Epithelial cell of esophagus (primary cell): Measurements from ENCODE around the gene IL18.

Experiments used
- DNase-seq: peaks from one replicate; pipeline ENCODE4 v3.0.0; 2010; ENCODE audit warnings: low read depth
- H3K4me3 ChIP-seq: 2 replicates; pipeline ENCODE4 v1.5.1; 2011; ENCODE audit warnings: mild to moderate bottlenecking, low read length, control low read depth
- CTCF ChIP-seq: IDR thresholded peaks from 2 replicates; pipeline ENCODE4 v1.5.1; 2011; ENCODE audit warnings: low read depth, mild to moderate bottlenecking, low read length, control low read depth, inconsistent platforms; ENCODE audit not compliant: insufficient read depth; ENCODE audit errors: missing control alignments

The IL18 gene

GRCh38 chr11:112178936-112179335 lies 15.0 kb upstream of the IL18 start:
- TF ChIP-seq CTCF = no peak
- DNase-seq = no peak
- no peak overlapping the region for H3K4me3 ChIP-seq

DNA sequence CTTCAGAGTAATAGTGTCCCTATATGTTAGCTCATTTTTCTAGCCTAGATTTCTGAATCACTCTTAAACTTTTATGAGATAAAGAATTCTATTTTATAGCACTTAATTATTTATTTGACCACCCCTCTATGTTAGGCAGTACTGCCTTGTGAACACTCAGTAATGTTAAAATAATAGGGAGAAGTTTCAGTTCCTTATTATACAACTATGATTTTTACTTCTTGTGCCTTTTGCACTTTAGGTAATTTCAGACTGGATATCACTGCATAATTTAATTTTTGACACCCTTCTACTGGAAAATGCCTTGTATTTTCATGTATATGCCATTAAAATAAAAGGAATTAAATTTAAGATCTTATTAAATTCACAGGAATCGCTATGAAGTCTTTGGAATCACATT lies 14.5 kb upstream of the IL18 start:
- no peak for TF ChIP-seq CTCF
- DNase-seq = no peak
- no peak overlapping the region for H3K4me3 ChIP-seq

DNA sequence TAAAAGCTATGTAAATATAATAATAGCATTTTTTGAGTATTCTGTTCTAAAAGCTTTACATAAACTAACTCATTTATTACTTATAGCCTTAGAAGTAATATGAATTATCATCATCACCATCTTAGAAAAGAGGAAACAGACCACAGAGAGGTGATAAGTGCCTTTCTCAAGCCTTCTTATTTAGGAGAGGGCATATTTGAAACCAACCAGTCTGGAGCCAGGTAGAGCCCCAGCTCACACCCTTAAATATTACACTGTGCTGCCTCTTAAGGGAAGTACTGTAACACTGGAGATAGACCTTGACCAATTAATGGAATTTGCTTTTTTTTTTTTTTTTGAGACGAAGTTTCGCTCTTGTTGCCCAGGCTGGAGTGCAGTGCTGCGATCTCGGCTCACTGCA lies 13.7 kb upstream of the IL18 start:
- no peak for DNase-seq
- no peak overlapping the region for H3K4me3 ChIP-seq
- TF ChIP-seq CTCF = no peak

DNA sequence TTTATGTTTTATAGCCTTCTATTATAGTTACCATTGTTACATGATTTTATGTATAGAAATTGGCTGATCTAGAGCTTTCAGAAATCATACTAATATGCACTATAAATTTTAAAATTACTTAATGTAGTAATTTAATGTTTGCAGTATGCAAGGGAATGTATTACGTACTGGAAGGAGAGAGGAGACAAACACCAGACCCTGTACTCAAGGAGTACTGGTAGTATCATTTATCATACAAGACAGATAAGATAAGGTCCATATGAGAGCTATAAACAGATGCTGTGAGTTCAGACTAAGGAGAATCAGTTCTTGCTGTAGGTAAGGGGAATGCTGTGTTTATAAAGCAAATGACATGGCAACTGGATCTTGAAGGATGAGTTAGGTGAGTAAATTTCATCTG lies 12.2 kb upstream of the IL18 start:
- no peak for TF ChIP-seq CTCF
- H3K4me3 ChIP-seq = no peak overlapping the region
- no peak for DNase-seq

GRCh38 chr11:112175599-112175952 lies 11.7 kb upstream of the IL18 start:
- H3K4me3 ChIP-seq = no peak overlapping the region
- no peak for TF ChIP-seq CTCF
- DNase-seq = no peak

DNA sequence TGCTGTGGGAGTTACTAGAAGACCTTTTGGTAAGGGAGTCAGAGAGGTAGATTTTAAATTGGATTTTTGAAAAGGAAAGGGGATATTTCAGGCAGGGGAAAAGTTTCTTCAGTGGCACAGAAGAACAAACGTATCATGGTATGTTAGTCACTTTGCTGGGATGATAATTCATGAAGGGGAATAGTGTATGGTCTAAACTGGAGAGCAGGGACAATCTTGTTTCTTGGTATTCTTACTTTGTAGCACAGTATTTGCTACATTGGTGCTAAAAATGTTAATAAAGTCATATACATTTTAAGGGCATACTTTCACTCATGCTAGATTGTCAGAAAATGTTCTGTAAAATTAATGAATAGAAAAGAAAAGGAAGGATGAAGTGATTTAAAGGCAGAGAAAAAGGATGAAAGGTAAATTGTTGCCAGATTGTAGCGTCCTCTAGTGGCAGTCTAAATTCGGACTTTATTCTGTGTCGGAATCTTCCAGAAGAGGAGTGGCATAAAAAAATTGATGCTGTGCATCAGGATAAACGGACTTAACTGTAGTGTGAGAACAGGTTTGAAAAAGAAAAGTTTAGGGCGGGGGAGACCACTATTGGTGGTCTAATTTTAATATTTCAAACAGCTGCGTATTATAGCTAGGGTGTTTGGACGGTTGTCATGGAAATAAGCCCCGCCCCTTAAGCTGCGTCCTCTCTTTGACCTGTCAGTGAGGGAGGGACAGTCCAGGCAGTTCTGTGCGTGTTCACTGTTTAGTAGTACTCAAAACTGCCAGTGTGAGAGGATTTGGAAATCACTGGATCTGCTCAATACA lies 11.1 kb upstream of the IL18 start, which contains the start of gene BCO2:
BCO2 (plus strand) TSS at position 724 of the 810 bp plus-strand sequence. CDS start 90 bp downstream, outside the sequence.
- peak; percentile 74 for DNase-seq
- H3K4me3 ChIP-seq = no peak within 1 kb of the TSS
- peak; percentile 86 for TF ChIP-seq CTCF

GRCh38 chr11:112173152-112173551 lies 9.3 kb upstream of the IL18 start:
- no peak for TF ChIP-seq CTCF
- no peak overlapping the region for H3K4me3 ChIP-seq
- no peak for DNase-seq
